HG03196 (cell line): ENCODE measurements around the gene SUPT5H.
"Not testable (repeated sequence)": the region's sequence is repeated elsewhere in the genome, so short reads cannot be mapped to it uniquely, and the experiment has no call there.

Experiments used
- ATAC-seq: cut with Tn5 transposase; IDR thresholded peaks from one replicate; pipeline ENCODE4 v1.9.1; 2021; ENCODE audit not compliant: unreplicated experiment

Gene SUPT5H

DNA sequence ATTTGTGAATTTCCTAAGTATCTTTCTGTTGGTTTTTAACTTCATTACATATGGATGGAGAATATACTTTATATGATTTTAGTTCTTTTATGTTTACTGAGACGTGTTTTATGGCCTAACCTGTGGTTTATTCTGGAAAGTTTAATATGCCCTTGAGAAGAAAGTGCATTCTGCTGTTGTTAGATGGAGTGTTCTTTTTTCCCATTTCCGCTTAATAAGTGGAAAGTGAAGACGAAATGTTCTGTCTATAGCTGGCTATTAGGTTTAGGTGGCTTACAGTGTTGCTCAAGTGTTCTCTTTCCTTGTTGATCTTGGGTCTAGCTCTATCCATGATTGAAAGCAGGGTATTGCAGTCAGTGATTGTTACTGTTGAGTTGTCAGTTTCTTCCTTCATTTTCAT lies 18.0 kb downstream of the SUPT5H start:
- no peak for ATAC-seq

GRCh38 chr19:39465956-39466747 lies 20.8 kb downstream of the SUPT5H start:
- ATAC-seq: no peak

DNA sequence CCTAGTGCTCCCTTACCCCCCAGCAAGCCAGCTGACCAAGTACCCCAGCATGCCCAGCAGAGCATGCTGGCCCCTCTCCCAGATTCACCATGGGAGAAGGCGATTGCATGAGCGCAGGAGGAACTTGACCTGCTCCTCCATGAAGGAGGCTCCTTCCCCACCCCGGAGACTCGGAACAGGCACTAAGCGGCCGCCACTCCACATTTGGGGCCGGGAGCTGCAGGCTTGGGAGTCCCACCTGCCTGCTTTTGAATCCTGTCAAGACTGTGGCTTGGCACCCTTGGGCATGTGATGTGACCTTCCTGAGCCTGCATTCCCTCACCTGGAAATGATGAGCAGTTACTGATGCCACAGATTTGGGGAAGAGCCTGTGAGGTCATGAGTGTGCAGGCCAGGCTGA lies 22.6 kb downstream of the SUPT5H start:
- no peak for ATAC-seq

DNA sequence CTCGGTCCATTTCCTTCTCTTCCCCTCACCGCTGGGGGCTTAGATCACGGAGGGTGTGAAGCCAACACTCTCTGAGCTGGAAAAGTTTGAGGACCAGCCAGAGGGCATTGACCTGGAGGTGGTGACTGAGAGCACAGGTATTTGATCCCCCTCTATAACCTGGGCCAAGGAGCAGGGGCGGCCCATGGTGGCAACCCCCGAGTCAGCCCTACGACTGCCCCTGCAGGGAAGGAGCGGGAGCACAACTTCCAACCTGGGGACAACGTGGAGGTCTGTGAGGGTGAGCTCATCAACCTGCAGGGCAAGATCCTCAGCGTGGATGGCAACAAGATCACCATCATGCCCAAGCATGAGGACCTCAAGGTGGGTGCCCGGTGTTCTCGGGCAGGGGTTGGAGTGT lies 23.7 kb downstream of the SUPT5H start:
- no peak for ATAC-seq

DNA sequence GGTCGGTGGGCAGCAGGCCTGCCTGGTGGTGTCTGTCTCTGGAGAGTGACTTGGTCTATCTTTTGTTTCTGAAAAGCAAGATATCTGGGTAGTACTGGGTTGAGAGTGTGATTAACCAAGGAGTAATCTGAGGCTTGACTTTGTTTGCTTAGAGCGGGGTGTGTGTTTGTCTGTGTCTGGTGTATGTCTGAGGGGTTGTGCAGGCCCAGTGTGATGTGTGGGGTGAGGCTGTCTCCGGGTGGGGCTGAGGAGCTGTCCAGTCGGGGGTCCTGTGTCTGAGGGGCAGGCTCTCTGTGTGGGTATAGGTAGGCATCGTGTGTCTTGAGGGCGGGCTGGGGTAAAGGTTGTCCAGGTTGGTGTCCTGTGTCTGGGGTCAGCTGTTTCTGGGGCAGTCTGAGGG lies 24.2 kb downstream of the SUPT5H start:
- ATAC-seq: no peak

DNA sequence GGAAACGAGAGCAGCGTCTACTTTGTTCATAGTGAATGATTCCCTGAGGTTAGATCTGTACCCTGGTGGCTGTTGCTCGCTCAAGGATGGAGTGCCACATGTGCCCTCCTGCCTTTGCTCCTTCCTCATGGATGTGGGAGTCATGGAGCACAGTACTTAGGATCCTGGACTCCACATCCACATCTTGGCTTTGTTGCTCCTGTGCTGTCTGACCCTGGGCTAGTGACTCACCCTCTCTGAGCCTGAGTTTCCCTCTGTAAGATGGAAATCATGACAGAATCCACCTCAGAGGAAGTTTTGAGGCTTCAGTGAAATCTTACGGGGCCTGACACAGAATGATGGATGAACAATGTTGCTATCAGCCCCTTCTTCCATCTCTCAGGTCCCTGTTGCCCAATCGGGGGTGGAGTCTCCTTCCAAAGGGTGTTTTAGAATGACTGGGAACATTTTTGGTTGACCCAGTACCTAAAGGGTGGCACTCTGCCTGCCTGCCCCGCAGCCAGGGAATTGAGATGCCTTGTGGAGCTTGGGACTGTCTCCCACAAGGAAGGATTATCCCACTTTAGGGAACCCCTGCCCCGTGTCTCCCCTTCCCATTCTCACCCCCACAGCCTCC lies 25.4 kb downstream of the SUPT5H start:
- ATAC-seq: no peak

DNA sequence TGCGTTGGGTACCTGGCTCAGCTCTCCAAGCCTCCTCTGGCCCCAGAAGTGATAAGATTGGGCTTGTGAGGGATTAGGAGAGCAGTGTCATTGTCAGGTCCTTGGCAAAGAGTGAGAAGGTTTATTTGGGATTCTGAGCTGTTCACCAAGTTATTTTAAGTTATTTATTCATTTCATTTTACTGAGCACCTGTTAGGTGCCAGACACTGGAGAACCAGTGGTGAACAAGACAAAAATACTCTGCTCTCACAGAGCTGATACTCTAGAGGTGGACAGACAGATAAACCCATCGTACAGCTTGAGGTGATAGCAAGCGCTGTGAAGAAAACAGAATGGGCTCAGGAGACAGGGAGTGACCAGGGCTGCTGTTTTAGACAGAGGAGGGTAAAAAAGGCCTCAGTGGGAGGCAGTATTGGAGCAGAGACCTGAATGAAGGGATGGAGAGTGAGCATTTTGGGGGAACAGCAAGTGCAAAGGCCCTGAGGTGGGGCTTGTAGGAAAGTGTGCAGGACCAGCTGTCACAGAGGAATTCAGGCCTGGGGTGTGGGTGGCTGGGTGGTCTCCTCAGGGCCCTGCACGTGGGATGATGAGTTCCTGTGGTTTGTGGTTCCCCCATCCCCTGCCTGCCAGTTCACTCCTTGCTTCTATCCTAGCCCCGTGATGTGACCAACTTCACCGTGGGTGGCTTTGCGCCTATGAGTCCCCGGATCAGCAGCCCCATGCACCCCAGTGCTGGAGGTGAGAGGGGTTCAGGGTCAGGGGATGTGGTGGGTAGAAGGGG lies 26.6 kb downstream of the SUPT5H start:
- no peak for ATAC-seq

GRCh38 chr19:39472746-39473442 lies 27.5 kb downstream of the SUPT5H start:
- ATAC-seq: no peak

DNA sequence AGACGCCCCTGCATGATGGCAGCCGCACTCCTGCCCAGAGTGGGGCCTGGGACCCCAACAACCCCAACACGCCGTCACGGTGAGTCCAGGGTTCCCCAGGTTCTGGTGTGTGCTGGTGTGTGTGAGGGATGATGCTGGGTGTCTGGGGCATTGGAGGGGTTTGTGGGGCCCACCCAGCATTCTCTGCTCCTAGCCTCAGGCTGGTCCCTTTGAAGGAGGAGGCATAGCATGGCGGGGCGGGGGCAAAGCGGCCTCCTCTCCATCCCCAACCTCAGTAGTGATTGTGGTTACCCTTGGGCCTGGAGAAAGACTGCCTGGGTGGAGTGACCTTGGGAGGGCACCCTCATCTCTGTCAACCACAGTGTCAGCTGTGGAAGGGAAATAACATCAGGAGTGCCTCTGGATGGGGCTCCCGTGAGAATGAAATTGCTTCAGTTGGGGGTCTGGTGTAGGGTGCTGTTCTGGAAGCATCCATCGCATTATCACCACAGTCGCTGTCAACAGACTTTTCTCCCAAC lies 28.1 kb downstream of the SUPT5H start:
- no peak for ATAC-seq

GRCh38 chr19:39474139-39474620 lies 28.8 kb downstream of the SUPT5H start:
- no peak for ATAC-seq

GRCh38 chr19:39475748-39476147 lies 30.4 kb downstream of the SUPT5H start:
- ATAC-seq: no peak

GRCh38 chr19:39479319-39479801 lies 34.0 kb downstream of the SUPT5H start:
- not testable (repeated sequence) for ATAC-seq

DNA sequence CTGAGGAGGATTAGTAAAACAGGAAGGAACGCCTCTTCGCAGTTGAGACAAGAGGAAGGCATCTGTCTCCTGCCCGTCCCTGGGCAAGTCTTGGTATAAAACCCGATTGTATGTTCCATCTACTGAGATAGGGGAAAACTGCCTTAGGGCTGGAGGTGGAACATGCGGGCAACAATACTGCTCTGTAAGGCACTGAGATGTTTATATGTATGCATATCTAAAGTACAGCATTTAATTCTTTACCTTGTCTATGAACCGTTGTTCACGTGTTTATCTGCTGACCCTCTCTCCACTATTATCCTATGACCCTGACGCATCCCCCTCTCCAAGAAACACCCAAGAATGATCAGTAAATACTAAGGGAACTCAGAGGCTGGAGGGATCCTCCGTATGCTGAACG lies 34.5 kb downstream of the SUPT5H start:
- no peak for ATAC-seq

GRCh38 chr19:39480337-39481228 lies 35.2 kb downstream of the SUPT5H start, which contains the start of gene TIMM50:
TIMM50 (plus strand) TSS chr19:39480838; CDS start chr19:39480854, 16 bp downstream.
- peak; percentile 78 for ATAC-seq

DNA sequence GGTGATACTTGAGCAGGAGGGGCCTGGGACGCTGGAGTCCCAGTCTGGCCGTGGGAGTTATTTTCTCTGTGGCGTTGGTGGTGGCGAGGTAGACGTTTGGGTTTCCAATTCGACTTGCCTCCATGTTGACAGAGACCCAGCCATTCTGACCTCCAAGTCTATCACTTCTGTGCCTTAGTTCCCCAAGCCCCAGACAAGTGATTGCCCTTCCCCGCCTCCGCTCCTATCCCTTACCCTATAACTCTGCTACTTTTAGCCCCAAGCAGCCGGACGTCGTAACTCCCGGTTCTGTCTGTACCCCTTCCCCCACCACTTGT lies 35.8 kb downstream of the SUPT5H start:
- no peak for ATAC-seq

DNA sequence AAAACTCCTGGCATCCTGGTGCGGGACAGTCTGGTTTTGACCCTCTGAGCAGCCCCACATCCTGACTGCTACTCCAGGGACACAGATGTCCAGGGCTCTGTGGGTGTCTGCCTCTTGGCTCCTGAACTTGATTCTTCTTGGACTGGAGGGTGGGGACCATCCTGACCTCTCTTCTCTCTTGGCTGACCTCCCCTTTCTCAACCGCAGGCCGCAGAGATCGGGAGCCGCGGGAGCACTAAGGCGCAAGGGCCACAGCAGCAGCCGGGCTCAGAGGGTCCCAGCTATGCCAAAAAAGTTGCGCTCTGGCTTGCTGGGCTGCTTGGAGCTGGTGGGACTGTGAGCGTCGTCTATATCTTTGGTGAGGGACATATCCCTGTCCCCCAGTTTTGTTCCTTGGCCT lies 36.3 kb downstream of the SUPT5H start:
- no peak for ATAC-seq

- ATAC-seq: no peak
These were observed 37.8 kb downstream of the SUPT5H start for GRCh38 chr19:39483141-39483540.

DNA sequence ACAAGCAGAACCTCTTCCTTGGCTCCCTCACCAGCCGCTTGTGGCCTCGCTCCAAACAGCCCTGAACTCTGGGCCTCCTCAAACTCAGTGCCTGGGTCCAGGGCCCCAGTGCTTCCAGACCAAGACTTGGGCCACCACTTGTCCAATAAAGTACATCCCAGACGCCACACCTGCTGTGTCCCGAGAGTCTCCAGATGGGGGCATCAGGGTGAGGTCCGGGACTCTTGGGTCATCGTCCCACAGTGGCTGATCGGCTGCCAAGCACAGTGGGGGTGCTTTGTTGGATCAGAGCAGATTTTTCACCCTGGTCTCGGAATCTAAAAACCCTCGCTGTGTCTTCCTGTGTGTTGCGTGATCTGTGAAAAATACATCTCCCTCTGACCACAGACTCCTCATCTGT lies 44.4 kb downstream of the SUPT5H start:
- no peak for ATAC-seq

- no peak for ATAC-seq
These were observed 46.8 kb downstream of the SUPT5H start for GRCh38 chr19:39492225-39492624.

DNA sequence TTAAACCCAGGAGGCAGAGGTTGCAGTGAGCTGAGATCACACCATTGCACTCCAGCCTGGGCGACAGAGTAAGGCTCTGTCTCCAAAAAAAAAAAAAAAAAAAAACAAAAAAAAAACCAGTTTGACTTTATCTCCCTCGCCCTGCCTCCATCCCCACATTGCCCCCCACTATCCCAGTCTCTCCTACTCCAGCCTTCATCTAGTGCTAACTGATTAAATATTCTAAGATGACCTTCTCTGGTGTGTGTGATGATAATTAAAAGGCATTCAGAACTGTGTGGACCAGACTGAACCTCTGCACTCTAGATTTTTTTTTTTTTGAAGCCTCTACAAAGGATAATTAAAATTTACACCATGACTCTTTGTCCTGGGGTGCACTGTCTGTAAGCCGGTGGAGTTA lies 47.4 kb downstream of the SUPT5H start:
- no peak for ATAC-seq
